DMS53 treated with DMSO at 0.1 percent for 48 hours (cell line): ENCODE measurements around the gene ELL2.
"Not testable (repeated sequence)": the region's sequence is repeated elsewhere in the genome, so short reads cannot be mapped to it uniquely, and the experiment has no call there.

Experiments
- DNase-seq: peaks from one replicate; lab custom pipeline; 2025; ENCODE audit not compliant: unreplicated experiment; lab: John Stamatoyannopoulos, UW

Gene ELL2

DNA sequence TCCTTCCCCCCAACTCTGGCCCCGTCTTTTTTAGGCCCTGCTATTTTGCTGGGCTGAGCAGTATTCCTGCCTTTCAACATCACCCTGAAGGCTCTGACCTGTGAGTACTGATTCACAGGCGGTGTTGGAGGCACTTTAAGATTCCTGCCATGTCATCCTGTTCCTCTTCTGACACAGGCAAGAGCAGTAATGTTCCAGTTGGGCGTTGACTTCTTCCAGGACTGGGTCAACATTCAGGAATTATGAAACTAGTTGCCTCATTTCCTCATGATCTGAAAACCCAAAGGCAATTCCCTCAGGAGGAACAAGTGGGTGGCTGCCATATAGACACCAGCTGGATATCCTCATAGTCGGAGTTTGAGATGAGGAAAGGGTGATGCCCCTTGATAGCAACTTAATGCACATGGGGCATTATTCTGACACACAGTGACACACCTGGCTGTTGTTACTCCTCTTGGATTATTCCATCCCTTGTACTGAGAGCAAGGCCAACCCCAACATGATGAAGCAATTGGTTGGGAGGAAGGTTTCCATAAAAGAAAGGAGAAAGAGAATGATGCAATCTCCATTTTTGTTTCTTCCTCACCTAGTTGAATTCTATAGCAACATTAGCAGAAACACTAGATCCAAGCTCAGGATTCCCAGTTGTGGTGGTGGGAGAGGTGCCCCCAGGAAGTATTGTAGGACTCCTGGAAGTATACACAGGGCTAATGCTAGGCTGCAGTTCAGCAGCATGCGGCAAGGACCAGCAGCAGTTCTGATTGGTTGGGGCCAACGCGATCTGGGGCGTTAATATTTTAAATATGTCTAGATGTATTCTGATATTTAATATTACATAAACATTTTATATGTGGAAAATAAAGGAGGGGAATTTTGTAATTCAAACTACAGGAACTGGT lies 119.5 kb downstream of the ELL2 start:
- no peak for DNase-seq

- no peak for DNase-seq
These were observed 120.5 kb downstream of the ELL2 start for GRCh38 chr5:95840956-95841705.

- no peak for DNase-seq
These were observed 122.0 kb downstream of the ELL2 start for GRCh38 chr5:95839658-95840057.

GRCh38 chr5:95838556-95838955 lies 123.1 kb downstream of the ELL2 start:
- no peak for DNase-seq

DNA sequence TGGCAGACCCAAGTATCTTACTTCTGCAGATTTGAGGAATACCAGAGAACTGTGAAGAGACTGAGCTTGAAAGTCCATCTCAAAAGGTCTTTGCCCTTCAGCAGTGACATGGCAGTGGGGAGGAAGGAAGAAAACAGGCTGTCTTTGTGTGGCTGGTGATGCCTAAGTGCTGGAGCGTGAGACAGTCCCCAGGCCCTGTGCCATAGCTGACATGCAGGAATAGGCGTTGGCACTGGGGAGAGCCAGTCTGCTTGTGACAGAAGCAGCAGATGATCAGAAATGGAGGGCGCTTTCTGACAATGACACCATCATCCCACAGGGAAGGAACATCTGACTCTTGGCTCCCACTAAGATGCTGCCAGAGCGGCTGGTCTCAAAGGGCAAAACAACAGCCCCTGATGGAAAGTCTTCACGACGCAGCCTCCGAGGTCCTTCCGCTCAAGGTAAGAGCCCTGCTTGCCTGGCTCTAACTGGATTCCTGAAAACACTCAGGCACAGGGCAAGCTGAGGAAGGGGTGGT lies 123.6 kb downstream of the ELL2 start:
- DNase-seq: no peak

DNA sequence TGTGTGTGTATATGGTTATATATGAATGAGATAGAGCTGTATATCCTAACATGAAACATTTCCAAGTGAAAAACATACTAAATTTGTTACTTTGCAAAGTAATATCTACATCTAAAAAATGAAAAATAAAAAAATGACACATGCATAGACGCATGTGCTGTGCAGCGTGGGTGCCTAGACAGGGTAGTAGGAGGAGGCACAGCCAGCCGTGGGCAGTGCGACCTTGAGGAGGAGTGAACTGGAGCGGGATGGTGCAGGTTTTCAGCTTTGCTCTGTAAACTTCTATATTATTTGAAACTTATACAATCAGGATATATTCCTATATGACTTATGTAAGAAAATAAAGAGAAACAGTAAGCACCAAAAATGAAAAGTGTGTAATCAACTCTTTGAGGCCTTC lies 124.2 kb downstream of the ELL2 start:
- DNase-seq: no peak

GRCh38 chr5:95836971-95837370 lies 124.7 kb downstream of the ELL2 start:
- not testable (repeated sequence) for DNase-seq

GRCh38 chr5:95836544-95836943 lies 125.1 kb downstream of the ELL2 start:
- DNase-seq: no peak

DNA sequence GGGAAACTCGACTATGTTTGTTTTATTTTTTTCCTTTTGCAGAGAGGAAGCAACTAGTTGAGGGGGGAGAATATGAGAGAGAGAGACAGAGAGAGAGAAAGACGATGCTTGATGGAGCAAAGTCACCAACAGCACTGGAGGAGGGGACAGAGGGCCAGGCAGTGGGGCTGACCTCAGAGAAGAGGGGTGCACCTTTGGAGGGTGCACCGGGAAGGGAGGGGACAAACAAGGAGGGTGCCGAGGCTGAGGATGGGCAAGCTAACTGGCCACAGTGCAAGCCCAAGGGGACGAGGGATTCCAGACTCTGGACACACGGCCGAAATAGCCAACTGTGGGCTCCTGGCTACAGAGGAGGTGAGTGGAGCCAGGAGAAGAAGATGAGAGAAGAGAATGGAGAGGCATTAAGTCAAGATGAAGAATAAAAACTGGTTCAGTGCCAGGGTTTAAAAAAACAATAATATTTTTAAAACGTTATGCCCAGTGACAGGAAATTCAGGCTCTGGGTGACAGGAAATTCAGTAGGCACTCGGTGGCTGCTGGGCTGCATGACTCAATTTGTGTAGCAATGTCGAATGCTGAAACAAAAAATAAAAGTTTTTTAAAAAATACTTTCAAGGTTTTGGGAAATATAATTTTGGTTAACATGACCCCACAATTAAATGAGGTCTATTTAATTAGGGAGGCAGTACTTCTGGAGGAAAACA lies 125.8 kb downstream of the ELL2 start:
- no peak for DNase-seq
